GM19035 (cell line): ENCODE measurements around the gene COL11A1.
A peak's percentile ranks its signal among the peaks of the same experiment; 100 is the strongest.
"Not testable (repeated sequence)": the region's sequence is repeated elsewhere in the genome, so short reads cannot be mapped to it uniquely, and the experiment has no call there.

Source experiments
- ATAC-seq: cut with Tn5 transposase; IDR thresholded peaks from one replicate; pipeline ENCODE4 v1.9.1; 2021; ENCODE audit not compliant: unreplicated experiment

COL11A1 gene

DNA sequence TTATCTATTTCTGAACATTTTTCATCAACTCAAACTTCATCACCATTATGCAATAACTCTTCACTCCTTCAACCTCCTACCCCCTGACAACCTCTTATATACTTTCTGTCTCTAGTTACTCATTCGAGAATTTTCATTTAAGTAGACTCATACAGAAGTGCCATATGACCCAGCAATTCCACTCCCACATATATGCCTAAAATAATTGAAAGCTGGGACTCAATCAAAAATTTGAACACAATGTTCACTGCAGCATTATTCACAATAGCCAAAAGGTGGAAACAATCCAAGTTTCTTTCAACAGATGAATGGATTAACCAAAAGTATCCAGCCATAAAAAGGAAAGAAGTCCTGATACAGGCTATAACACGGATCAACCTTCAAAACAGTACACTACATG is 24.1 kb downstream of the COL11A1 start:
- ATAC-seq: no peak

GRCh38 chr1:103075316-103076000 is 32.9 kb downstream of the COL11A1 start:
- ATAC-seq: no peak

DNA sequence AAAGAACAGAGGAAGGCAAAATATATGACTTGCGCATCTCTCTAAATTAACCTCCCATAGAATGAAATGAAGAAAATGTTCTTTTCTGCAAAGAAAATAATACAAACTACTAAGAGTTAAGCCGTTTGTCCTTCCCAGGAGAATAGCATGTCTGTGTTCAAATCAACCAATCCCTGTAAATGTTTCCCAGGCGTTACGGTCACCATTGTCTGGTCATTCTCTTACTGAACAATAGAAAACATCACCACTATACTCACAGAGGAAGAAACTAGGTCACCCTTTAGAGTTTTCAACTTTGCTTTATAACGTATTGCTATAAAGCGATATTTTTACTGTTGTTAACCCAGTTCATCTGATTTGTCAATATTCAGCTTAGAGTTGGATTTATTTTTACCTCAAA is 34.1 kb downstream of the COL11A1 start:
- ATAC-seq: no peak

DNA sequence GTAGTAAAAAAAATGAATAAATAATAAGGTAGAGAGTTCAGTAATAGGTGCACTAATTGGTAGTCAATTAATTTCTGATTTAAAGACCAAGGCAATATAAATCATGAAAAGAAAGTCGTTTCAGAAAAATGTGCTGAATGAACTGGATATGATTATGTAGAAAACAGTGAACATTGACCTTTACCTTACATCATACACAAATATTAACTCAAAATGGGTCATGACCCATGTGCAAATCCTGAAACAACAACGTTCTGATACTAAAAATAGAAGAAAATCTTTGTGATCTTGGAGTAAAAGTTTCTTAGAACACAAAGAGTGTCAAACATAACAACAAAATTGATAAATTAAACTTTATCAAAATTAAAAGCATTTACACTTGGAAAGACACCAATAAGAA is 39.1 kb downstream of the COL11A1 start:
- no peak for ATAC-seq

- no peak for ATAC-seq
These were observed 44.4 kb downstream of the COL11A1 start for GRCh38 chr1:103063921-103064320.

GRCh38 chr1:103058391-103058790 is 49.9 kb downstream of the COL11A1 start:
- no peak for ATAC-seq

DNA sequence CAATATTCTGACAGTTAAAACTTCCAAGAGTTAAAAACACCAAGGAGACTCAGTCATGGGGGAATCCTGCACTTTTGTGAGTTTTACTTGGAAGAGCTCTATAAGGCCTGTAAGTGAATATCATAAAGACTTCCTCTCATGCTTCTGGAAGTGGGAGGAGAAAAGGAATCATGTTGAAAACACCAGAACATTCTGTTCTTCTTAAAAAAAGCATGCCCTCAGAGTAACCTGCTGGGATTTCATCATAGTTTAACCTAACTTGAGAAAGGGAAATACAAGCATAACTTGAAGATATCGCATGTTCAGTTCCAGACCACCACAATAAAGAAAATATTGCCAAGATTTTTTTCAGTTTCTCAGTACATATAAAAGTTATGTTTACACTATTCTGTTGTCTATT is 51.9 kb downstream of the COL11A1 start:
- no peak for ATAC-seq

- ATAC-seq: not testable (repeated sequence)
These were observed 80.2 kb downstream of the COL11A1 start for GRCh38 chr1:103028110-103028509.

DNA sequence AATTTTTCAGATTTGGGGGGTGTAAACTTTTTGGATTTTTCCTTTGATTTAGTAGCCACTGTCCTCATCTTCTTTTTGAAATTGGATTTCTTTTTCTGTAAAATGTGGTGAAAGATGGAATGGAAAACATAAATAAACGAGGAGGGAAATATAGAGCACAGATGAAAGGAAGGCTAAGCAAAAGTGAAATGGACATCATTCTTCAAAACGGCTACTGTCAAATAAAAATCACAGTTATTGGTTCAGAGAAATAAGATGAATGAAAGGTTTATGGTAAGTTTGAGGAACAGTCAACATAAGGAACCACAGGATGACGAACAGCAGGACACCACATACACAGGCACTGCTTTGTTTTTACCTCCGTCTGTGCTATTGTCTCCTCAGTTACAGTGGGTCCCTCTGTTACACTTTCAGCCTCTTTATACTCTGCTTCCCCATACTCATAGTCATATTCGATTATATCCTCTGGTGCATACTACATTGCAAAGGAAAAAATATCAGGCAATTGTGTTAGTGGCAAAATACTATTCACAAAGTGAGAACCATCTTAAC is 82.4 kb downstream of the COL11A1 start:
- no peak for ATAC-seq

DNA sequence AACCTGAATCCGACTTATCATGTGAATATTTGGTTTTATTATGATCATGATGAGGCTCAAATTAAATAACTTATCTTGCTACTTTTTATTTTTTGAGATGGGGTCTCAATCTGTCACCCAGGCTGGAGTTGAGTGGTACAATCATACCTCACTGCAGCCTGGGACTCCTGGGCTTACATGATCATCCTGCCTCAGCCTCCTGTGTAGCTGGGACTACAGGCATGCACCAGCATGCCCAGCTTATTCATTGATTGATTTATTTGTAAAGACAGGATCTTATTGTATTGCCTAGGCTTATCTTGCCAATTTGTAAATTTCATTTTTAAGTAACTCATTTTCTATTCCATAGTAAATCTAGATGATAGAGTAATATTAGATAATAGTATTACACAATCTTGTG is 84.3 kb downstream of the COL11A1 start:
- no peak for ATAC-seq

DNA sequence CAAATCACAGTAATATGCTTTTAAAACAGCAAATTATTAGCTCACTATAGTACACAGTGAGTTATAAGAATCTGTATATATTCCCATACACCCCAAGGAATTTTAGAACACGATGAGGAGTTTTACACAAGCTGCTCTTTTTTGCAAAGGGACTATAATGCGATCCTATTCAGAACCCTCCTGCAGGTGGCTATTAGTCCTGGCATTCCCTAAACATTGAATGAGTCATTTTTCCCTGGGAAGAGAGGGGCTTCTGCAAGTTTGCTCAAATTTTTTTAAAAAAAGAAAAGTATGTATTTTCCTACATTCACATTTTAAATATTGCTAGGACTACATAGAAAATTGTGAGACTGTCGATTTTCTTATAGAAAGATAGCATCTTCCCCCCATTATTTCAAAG is 106.3 kb downstream of the COL11A1 start:
- ATAC-seq: no peak

GRCh38 chr1:102978874-102979273 is 129.4 kb downstream of the COL11A1 start:
- ATAC-seq: no peak

DNA sequence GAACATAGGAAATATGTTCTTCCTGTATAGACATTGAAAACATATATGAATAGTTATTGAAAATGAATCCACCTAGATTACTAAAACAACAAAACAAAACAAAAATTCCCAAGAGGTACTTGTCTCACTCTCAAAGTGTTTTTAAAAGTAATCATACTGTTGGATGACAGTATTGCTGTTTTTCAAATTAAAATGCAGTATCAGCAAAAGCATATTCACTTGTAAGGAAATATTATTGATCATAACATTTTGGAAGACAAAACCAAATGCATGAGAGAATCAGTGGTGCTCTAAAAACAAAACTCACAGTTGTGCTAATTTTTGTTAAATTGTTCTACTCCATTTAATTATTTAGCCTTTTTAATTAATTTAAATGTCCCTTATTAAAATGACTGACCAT is 131.0 kb downstream of the COL11A1 start:
- no peak for ATAC-seq

- peak; percentile 70 for ATAC-seq
These were observed 137.7 kb downstream of the COL11A1 start for GRCh38 chr1:102970496-102971078.

DNA sequence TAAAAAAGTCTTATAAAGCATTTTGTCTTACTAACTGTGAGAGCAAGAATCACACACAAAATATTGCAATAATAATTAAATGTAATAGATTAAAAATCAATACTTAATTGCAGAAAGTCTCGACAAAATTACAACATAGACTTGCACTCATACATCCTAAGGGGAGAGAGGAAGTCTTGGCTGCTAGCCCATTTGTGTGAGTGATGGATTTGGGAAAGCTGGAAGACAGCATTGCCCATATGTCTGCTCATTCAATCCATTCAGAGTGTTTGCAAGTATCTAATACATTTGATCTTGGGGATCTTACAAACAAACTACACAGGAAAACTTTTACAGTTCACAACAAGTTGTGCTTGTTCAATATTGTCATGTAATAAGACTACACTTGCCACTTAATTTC is 140.5 kb downstream of the COL11A1 start:
- no peak for ATAC-seq

DNA sequence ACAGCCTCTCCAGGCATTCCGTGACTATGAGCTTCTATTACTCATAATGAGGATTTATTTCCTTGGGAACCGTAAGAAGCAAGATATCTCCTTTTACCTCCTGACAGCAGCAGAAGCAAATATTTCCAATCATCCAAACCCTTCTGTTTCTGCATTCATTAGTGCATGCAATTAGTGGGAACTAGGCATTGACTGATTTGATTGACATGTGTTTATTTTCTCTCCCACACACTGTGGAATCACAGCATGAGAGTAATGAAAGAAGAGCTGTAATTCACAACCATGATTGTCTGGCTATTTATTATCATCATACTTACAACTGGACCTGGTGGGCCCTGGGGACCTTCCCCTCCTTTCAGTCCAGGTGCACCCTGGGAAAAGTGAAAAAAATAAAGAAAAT is 146.8 kb downstream of the COL11A1 start:
- no peak for ATAC-seq

DNA sequence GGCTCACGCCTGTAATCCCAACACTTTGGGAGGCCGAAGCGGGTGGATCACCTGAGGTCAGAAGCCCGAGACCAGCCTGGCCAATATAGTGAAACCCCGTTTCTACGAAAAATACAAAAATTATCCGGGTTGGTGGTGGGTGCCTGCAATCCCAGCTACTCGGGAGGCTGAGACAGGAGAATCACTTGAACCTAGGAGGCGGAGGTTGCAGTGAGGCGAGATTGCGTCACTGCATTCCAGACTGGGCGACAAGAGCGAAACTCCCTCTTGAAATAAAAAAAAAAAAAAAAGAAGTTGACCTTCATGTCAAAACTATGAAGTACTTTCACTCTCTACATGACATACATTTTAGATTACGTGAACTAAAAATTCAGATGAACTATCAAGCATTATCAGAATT is 153.7 kb downstream of the COL11A1 start:
- no peak for ATAC-seq

DNA sequence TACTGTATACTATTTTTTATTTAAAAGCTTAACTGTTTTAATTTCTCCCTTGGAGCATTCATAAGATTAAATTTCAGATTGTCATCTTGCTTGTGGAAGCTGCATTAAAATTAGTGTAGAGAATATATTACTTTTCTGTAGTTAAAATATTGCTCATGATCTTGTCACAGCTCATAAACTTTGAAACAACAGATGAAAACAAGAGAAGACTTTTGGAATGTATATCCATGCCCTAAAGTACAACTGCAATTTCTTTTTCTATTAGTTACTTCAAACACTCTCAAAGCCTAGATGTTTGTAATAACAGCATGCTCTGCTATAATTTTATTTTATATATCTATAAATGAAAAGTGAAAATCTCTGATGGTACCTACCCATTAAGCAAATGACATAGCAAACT is 155.9 kb downstream of the COL11A1 start:
- no peak for ATAC-seq

DNA sequence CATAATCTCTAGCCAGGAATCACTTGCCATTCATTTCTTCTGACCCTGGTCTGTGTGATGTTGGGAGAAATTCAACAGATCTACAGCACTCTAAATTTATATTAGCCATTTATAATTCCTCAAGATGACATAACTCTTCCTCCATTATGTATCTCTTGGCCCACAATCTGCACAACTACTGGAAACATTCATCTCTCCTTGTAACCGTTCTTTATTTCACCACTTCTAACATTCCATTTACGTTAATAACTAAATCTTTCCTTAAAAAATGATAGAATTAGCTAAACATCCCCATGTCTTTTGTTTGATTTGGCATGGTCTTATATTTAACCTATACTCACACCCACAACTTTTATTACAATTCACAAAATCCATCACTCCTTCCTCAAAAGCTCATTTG is 166.0 kb downstream of the COL11A1 start:
- no peak for ATAC-seq

- no peak for ATAC-seq
These were observed 166.9 kb downstream of the COL11A1 start for GRCh38 chr1:102941366-102941947.

DNA sequence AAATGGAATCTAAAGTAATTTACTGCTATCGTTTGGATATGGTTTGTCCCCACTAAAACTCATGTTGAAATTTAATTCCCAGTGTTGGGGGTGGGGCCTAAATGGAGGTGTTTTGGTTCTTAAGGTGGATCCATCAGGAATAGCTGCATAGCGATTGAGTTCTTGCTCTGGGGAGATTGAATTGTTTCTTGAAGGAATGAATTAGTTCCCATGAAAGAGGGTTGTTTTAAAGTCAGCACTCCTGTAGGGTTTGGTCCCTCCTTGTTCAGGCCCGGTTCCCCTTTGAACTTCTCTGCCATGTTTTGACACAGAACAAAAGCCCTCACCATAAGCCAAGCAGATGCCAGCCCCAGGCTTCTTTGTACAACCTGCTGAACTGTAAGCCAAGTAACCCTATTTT is 170.9 kb downstream of the COL11A1 start:
- no peak for ATAC-seq

DNA sequence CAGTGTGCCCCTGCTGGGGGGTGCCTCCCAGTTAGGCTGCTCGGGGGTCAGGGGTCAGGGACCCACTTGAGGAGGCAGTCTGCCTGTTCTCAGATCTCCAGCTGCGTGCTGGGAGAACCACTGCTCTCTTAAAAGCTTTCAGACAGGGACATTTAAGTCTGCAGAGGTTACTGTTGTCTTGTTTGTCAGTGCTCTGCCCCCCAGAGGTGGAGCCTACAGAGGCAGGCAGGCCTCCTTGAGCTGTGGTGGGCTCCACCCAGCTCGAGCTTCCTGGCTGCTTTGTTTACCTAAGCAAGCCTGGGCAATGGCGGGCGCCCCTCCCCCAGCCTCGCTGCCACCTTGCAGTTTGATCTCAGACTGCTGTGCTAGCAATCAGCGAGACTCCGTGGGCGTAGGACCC is 175.0 kb downstream of the COL11A1 start:
- not testable (repeated sequence) for ATAC-seq
